Skin epidermis (tissue), 12 donors: ENCODE results near the gene CCL16.
A peak's percentile ranks its signal among the peaks of the same experiment; 100 is the strongest.
"Not testable (repeated sequence)": the region's sequence is repeated elsewhere in the genome, so short reads cannot be mapped to it uniquely, and the experiment has no call there.

Source experiments
- H3K27ac ChIP-seq, 21 experiments: fragments of 200-600 bp; sonication (generic) in 11 of 21; one replicate each; pipeline ENCODE4 v1.5.0; 2020; ENCODE audit warnings: mild to moderate bottlenecking in 3 of 21, inconsistent platforms in 2 of 21, moderate library complexity in 2 of 21
- H3K4me3 ChIP-seq, 7 experiments: fragments of 200-600 bp; sonication (generic) in 2 of 7; one replicate each; pipeline ENCODE4 v1.5.0; 2020; ENCODE audit warnings: inconsistent platforms in 2 of 7, mild to moderate bottlenecking in 2 of 7, moderate library complexity in 1 of 7

Gene CCL16

DNA sequence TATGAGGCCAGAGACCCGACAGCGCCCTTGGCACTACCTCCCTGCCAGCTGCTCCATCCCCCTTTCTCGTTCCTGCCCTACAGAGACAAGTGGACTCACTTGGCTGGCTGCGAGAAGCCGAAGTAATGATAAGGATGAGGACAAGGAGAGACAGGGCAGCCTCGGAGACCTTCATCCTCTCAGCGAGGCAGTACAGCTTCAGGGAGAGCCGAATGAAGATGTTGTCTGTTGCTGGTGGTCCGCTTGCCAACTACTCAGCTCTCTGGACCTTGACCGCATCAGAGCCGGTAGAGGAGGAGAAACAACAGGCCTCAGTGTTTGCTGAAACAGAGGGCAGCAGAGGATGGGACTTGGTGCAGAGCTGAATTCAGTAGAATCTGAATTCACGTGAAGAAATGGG is at the start of gene CCL16:
Gene CCL16, minus strand, starts transcription at position 252 of the 400 bp plus-strand sequence. Its CDS starts 77 bp downstream, at position 175.
- no peak within 1 kb of the TSS for H3K4me3 ChIP-seq
- H3K27ac ChIP-seq: no peak within 1 kb of the TSS

GRCh38 chr17:36030956-36031355 is 49.7 kb upstream of the CCL16 start:
- no peak overlapping the region for H3K4me3 ChIP-seq
- H3K27ac ChIP-seq: no peak overlapping the region

DNA sequence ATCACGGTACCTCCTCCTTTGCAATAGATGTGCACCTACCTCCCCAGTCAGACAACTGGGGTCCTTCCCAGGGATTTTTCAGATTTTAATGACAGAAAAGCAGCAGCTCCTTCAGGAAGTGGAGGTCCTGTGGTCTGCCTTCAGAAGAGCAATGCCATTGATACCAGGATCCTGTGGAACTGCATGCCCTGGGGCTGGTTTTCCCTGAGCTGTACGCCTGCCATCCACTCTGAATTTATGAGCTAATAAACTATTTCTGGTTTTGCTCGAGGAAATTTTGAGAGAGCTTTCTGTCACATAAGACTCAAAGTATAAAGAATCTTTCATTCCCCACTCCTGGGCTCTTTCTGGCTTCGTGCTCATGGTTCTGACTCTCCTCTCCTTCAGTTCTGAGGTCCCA is 46.5 kb upstream of the CCL16 start:
- Histone ChIP-seq H3K4me3 (no peak overlapping the region), H3K27ac (no peak overlapping the region)

DNA sequence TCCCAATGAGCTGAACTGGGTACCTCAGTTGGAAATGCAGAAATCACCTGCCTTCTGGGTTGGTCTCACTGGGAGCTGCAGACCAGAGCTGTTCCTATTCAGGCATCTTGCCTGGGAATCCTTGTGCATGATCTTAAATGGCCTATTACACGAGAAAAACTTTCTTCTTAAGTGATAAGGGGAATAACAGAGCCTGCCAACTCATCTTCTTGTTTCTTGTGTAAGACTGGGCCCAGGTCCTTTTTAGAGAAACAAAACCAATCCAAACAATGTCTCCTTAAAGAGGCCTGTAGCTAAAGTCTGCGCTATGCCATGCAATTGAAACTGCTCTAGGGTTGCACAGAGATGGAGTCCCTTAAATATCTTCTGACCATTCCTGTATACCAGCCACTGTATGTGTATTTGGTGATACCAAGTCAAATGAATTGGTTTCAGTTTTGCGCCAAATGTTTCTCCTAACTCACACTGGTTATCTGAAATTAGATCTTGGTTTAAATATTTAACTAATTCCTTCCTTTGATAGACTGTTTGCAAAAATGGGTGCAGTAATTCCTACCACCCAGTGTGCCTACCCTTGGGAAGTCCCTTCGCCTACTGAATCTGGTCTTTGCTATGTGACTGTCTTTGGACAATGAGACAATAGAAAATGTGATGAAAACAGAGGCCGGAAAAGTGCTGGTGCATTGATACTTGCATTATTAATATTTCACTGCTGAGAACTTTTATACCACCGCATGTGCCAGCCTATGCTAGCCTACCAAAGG is 43.0 kb upstream of the CCL16 start:
- no peak overlapping the region for H3K4me3 ChIP-seq
- no peak overlapping the region for H3K27ac ChIP-seq

GRCh38 chr17:36019423-36019822 is 38.1 kb upstream of the CCL16 start:
- Histone ChIP-seq H3K27ac (no peak overlapping the region), H3K4me3 (no peak overlapping the region)

DNA sequence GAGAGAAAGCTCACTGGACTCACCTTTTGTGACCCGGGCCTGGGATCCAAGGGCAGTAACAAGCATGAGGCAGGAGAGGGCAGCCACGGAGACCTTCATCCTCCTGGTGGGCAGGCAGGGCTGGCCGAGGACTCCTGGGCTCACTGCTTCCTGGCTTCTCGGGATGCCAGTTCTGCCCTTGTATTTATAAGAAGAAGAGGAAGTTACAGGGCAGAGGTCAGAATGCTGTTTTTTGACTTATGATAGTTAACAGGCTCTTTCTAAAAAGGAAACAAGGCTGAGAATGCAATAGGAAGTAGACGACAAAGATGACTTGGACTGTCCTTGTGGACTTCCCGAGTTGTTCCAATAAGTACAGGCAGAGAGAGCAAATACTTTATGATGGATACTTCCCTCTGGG is 36.5 kb upstream of the CCL16 start, which contains the start of gene CCL23:
Gene CCL23, minus strand, starts transcription at position 174 of the 400 bp plus-strand sequence. Its CDS starts 75 bp downstream, at position 99.
- no peak within 1 kb of the TSS for H3K4me3 ChIP-seq
- peak within 1 kb of the TSS in 1 of 21 experiments; percentile 4 for H3K27ac ChIP-seq

GRCh38 chr17:36016555-36016954 is 35.3 kb upstream of the CCL16 start:
- Histone ChIP-seq H3K4me3 (no peak overlapping the region), H3K27ac (no peak overlapping the region)

- not testable (repeated sequence) for H3K27ac ChIP-seq, H3K4me3 ChIP-seq
These were observed 34.6 kb upstream of the CCL16 start for GRCh38 chr17:36015895-36016294.

- H3K4me3 ChIP-seq: no peak overlapping the region
- no peak overlapping the region for H3K27ac ChIP-seq
These were observed 33.6 kb upstream of the CCL16 start for GRCh38 chr17:36014946-36015345.

DNA sequence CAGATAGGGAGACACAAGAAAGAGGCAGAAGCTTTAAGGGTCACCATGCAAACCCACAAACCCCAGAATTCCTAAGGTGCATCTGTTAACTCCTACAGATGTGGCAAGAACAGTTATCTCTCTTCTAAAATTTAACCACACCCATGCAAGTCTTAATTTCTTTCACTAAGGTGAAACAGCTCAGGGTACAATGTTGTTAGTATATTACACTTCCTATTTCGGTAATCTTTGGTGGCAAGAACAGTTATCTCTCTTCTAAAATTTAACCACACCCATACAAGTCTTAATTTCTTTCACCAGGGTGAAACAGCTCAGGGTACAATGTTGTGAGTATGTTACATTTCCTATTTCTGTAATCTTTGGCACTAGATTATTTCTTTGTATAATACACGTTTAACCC is 29.9 kb upstream of the CCL16 start:
- H3K4me3 ChIP-seq: no peak overlapping the region
- no peak overlapping the region for H3K27ac ChIP-seq

DNA sequence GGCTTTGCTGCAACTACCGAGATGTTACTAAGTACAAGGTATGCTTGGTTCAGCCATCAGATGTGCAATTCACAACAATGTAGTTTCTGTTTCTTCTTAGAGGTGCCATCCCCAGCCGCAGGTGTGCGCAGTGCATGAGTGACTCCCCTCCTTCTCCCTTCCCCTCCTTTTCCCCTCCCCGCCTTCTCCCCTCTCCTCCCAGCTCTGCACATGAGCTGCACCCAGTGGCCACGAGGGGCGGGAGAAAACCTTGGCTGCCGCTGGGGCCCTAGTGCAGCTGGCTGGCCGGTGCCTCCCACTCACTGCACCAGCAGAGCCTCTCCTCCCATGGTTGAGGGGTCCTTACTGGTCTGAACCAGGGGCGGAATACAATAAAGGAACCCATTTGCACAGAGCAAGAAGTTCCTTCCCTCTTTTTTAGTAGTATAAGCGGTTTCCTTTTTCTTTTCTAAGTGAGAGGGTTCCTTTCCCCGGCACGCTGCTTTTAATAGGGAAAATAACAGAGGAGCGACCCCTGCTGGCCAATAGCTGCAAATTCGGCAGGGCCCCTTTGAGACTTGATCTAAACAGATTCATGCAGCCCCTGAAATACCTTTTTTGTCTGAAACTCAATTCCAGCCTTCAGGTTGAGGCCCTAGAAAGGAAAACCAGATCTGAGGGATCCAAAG is 27.8 kb upstream of the CCL16 start:
- no peak overlapping the region for H3K4me3 ChIP-seq
- no peak overlapping the region for H3K27ac ChIP-seq

GRCh38 chr17:36004594-36005108 is 23.4 kb upstream of the CCL16 start:
- Histone ChIP-seq H3K27ac (no peak overlapping the region), H3K4me3 (no peak overlapping the region)

DNA sequence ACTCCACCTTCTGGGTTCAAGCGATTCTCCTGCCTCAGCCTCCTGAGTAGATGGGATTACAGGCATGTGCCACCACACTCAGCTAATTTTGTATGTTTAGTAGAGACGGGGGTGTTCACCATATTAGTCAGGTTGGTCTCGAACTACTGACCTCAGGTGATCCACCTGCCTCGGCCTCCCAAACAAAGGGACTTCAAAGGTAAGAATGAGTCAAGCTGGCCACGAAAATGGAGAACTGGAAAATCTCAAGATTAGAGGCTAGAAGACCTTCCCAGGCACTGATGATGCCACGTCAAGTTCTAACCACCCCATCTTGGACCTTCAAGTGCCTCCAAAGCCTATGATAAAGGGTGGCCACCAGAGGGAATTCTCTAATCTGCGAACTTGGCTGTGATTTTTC is 21.3 kb upstream of the CCL16 start:
- Histone ChIP-seq H3K4me3 (no peak overlapping the region), H3K27ac (no peak overlapping the region)

DNA sequence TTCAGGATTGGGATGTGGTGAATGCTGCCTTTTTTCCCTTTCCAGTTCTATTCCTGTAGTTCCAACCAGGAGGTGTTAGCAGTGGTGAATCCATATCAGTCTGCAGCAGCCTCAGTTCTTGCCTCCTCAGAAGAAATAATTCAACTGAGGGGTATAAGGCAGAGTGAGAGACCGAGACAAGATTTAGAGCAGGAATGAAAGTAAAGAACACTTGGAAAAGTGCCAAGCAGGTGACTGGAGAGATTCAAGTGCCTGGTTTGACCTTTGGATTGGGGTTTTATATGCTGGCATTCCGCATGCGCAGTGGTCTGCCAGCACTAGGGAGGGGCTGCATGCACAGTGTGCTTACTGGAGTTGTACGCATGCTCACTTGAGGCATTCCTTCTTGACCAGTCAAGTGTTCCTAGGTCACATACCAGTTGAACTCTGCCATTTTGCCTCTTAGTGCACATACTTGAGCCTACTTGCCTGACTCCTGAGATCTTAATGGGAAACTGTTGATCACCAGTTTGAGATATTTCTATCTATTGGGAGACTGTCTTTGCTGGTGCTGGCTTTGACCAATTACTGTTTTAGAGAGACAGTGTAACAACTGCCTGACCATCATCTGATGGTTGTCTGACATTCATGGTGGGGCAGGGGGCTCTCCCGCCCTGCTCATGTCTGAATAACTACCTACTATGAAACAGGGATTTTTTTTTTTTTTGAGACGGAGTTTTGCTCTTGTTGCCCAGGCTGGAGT is 20.7 kb upstream of the CCL16 start:
- Histone ChIP-seq H3K4me3 (no peak overlapping the region), H3K27ac (no peak overlapping the region)

DNA sequence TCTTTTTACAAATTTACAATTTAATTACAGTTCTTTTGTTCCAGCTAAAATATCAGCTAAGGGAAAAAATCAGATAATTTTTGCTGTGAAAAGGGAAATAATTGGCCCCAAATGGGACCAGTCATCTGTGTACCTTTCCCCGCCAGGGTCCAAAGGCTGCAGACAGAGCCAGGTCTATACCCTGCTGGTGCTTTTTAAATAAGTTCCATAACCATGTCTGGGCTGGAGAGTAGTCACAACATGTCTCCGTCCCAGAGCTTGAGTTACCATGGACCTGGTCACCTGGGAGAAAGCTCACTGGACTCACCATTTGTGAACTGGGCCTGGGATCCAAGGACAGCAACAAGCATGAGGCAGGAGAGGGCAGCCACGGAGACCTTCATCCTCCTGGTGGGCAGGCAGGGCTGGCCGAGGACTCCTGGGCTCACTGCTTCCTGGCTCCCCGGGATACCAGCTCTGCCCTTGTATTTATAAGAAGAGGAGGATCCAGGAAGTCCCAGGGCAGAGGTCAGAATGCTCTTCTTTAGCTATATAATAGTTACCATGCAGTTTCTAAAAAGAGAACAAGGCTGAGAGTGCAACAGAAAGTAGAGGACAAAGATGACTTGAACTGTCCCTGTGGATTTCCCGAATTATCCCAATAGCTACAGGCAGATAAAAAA is 19.9 kb upstream of the CCL16 start, which contains the start of gene CCL15:
Gene CCL15, minus strand, starts transcription at position 444 of the 662 bp plus-strand sequence. Its CDS starts 61 bp downstream, at position 383.
- no peak within 1 kb of the TSS for H3K27ac ChIP-seq

DNA sequence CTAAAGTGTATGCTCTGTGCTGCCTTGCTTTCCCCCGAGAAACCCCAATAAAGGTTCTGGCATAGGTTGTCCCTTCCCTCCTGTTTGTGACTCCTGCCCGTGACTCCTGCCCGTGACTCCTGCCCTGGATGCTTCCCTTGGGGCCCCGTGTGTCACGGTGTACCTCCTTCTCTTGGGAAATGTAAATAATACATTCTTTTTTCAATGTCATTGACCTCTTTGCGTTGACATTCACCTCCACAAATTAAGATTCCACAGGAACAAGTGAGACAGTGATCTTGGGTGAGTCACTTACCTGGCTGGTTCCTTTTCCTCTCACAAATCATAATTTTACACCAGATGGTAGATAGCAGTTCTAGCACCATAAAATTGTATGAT is 19.4 kb upstream of the CCL16 start:
- Histone ChIP-seq H3K4me3 (no peak overlapping the region), H3K27ac (no peak overlapping the region)

More for the DNA sequence above, 19.9 kb upstream of the CCL16 start, which contains the start of gene CCL15:
- no peak within 1 kb of the TSS for H3K4me3 ChIP-seq

GRCh38 chr17:35998756-35999155 is 17.5 kb upstream of the CCL16 start:
- no peak overlapping the region for H3K27ac ChIP-seq
- no peak overlapping the region for H3K4me3 ChIP-seq

DNA sequence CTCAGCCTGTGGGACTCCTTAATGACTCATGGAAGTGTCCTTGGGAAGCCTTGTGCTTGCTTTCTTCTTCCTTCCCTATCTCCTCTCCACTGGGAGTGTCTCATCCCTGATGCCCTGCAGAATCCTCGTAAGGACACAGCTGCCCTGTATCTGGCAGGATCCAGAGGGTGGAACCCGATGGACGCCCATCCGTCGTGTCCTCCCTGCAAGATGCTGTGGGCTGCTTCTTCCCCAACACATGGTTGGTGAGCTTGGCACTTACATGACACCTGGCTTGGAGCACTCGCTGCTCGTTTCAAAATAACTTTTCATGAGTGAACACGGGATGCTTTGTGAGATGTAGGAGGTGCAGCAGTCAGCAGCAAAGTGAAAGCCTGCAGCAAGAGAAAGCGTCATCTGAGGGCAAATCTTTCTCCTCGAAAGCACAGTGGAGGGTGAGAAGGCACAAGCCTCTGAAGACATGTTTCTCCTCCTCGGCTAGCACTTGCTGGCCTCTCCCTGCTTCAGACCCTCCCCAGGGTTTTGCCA is 16.8 kb upstream of the CCL16 start:
- Histone ChIP-seq H3K4me3 (no peak overlapping the region), H3K27ac (no peak overlapping the region)

GRCh38 chr17:35995346-35995745 is 14.0 kb upstream of the CCL16 start:
- H3K4me3 ChIP-seq, H3K27ac ChIP-seq: not testable (repeated sequence)

DNA sequence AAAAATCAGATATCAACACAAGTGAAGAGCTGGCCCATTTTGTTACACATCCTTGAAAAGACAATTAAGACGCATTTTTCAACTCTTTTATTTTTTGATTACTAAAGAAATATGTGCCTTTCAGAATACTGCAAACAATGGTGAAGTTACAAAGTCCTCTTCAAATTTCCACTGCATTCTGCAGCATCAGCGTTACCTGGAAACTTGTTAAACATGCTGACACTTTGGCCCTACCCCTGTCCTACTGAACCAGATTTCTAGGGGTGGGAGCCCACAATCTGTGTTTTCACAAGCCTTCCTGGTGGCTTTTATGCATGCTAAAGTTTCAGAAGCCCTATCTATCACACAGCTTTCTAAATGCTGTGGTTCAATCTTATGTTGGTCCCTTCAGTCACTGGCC is 9.8 kb upstream of the CCL16 start:
- no peak overlapping the region for H3K27ac ChIP-seq
- no peak overlapping the region for H3K4me3 ChIP-seq
